Left hindlimb (tissue), 1 donor: ENCODE data around the gene CCDC177.
"Not testable (repeated sequence)": the region's sequence is repeated elsewhere in the genome, so short reads cannot be mapped to it uniquely, and the experiment has no call there.

Experiments used
- DNase-seq: peaks from one replicate; pipeline ENCODE4 v3.0.0-alpha.2; 2018

The CCDC177 gene

DNA sequence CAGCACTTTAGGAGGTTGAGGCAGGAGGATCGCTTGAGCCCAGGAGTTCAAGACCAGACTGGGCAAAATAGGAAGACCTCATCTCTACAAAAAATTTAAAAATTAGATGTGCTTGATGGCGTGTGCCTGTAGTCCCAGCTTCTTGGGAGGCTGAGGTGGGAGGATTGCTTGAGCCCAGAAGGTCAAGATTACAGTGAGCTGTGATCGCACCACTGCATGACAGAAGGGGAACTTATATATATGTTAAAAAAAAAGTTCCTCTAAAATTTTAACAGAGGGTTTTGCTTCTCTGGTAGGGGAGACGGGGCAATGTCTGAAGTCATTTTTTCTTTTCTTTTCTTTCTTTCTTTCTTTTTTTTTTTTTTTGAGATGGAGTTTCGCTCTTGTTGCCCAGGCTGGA, 24.8 kb upstream of the CCDC177 start:
- not testable (repeated sequence) for DNase-seq

GRCh38 chr14:69595336-69595735, 20.7 kb upstream of the CCDC177 start:
- no peak for DNase-seq

- DNase-seq, result no peak
Measured at GRCh38 chr14:69594846-69595245, 20.2 kb upstream of the CCDC177 start.

- DNase-seq, result peak; percentile 95
Measured at GRCh38 chr14:69593018-69593677, 18.5 kb upstream of the CCDC177 start.

DNA sequence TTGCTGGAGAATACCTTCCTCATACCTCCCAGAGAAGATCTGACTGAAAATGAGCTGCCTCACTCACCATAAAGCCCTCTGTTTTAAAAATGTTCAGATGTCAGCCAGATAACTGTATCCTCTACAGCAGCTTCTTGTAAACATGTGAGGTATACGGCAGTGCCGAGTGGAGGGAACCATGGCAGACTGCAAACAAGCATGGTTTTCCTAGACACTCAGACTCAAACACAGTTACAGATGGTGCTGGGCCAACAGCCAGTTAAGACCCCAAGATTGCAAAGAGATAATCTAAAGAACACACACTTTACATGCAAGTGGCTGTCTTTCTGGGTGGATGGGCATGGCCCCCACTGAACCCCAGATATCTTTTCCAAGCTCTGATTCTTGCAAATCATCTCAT, 16.6 kb upstream of the CCDC177 start:
- no peak for DNase-seq

DNA sequence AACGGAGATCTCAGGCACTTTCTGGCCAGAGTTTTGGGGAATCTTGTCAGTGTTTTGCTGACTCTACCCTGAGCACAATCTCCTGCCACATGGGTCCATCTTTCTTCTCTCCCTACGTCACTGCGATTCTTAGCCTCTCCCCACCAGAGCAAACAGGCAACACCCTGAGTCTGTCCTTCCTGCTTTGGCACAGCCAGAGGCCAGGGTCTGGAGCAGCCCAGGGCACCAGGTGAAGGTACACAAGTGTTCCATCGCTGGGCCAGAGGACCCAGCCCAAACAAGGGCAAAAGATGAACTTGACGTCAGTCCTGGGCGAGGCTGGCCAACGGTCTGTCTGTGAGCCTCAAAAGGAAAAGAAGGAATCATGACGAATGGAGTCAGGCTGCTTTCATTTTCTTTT, 12.7 kb upstream of the CCDC177 start:
- DNase-seq, result no peak

GRCh38 chr14:69586404-69586803, 11.7 kb upstream of the CCDC177 start:
- DNase-seq, result no peak

DNA sequence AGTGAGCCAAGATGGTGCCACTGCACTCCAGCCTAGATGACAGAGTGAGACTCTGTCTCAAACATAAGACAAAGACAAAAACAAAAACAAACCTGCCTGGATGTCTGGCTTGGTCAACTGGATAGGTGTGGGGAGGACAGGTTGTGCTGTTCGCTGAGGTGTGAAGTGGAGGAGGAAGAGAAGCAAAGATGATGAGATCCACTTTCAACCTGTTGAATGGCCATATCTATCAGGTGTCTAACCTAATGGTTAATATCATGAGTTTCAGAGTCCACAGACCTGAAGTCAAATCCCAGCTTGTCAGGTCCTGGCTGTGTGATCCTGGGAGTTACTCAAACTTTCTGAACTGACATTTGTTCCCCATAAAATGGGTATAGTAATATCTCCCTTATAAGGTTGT, 9.7 kb upstream of the CCDC177 start:
- DNase-seq, result no peak

GRCh38 chr14:69582829-69583228, 8.2 kb upstream of the CCDC177 start:
- no peak for DNase-seq

GRCh38 chr14:69582212-69582611, 7.5 kb upstream of the CCDC177 start:
- DNase-seq, result no peak

- DNase-seq, result no peak
Measured at GRCh38 chr14:69581316-69581935, 6.8 kb upstream of the CCDC177 start.

DNA sequence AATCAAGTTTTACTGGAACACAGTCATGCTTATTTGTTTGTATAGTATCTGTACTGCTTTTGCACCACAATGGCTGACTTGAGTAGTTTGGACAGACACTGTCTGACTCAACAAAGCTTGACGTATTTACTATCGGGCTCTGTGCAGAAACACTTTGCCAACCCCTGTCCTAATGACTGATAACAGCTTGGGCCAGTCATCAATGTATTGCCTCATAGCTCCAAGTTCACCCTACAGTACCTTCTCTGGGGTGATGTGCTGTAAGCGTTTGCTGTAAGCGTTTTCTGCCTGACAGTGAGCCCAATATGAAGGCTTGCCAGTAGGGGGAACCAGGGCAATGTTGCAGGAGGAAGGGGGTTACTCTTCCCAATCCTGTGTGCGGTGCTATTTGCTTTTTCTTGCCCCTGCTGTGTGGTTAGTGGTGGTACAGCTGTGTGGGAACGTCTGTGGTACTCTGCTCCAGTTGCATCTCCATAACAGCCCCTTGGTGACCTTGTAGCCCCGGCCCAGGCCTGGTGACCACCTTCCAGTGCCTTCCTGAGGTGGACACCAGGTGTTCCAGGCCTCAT, 5.4 kb upstream of the CCDC177 start:
- no peak for DNase-seq

DNA sequence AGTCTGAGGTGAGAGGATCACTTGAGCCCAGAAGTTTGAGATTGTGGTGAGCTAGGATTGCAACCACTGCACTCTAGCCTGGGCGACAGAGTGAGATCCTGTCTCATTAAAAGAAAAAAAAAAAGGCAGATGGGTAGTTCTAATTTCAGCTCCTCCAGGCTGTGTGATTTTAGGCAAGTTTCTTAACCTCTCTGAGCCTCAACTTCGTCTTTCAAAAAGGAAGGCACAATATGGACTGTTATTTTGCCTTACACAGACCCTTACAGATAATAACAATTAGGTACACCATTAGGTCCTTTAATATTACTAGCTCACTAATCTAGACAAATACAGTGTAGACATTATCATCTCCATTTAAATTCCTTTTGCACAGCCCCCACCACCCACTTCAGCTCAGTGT, 4.8 kb upstream of the CCDC177 start:
- no peak for DNase-seq

DNA sequence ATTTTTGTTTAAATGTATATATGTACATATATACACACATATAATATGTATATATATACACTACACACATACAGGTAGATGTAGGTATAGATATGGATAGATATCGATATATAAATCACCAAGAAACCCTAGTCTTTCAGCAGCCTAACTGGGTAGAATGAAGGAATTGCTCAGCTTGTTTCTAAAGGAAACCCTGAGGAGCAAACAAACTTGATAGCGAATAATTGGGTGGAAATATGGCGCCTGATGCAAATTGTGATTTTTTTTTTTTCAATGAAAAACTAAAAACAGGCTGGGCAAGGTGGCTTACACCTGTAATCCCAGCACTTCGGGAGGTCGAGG, 254 bp upstream of the CCDC177 start:
- DNase-seq, result no peak

DNA sequence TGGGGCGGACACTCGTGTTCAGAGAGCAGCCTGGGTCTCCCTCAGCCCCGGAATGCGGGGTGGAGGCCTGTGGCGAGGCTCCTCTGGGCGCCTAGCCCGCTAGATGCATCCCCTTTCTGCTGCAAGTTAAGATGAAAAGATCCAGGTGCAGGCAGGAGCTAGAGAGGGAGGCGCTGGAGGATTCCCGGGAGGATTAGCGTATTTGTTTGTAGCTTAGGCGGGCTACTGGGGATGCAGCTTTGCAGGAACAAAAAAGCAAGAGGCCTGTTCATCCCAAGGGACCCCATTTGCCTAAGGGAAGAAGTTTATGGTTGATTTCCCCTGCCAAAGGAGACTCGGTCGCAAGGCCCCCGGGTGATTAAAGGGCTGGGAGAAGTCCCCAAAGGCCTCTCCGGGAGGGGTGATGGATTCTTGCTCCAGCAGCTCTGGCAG, 824 bp downstream of the CCDC177 start:
- DNase-seq, result no peak

GRCh38 chr14:69573205-69573830, 1.4 kb downstream of the CCDC177 start:
- no peak for DNase-seq

DNA sequence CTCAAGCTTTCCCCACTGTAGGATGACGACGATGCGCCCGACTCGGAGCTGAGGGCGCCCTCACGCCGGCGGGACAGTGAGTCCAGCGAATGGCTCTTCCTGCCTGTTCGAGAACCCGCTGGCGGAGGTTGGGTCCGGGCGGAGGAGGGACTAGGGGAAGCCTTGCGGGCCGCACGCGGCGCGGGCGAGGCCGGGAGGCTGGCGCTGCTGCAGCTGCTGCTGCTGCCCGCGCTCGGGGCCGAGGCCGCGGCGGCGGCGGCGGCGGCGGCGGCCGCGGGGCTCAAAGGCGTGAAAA, 1.9 kb downstream of the CCDC177 start:
- no peak for DNase-seq

- DNase-seq, result peak; percentile 40
Measured at GRCh38 chr14:69572030-69572840, 2.4 kb downstream of the CCDC177 start.

- DNase-seq, result no peak
Measured at GRCh38 chr14:69571449-69572029, 3.1 kb downstream of the CCDC177 start.

- no peak for DNase-seq
Measured at GRCh38 chr14:69570836-69571330, 3.8 kb downstream of the CCDC177 start.

DNA sequence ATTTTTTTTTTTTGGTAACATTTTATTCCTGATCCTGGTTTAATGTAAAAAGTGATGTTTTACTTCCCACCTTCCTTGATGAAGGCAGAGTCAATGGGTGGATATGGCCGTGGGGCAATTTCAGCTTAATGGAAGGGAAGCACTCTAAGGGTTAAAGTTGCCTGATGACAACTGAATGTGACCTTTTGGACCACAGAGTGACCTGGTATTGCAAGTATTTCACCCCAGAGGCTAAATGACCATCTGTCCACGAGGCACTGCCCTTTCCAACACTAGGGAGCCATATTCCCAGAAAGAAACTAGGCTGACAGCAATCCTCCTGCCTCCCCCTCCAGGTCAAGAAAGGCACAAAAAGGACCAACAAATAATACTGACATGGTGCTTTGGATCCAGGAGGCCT, 4.8 kb downstream of the CCDC177 start:
- no peak for DNase-seq

GRCh38 chr14:69567563-69567962, 7.1 kb downstream of the CCDC177 start:
- no peak for DNase-seq

GRCh38 chr14:69561893-69562292, 12.8 kb downstream of the CCDC177 start:
- DNase-seq, result no peak
